MCF 10A (cell line): Measurements from ENCODE around the gene CSNK2A1. TPM values are rescaled to one million over a fixed set of nuclear protein-coding genes. Genes with fewer than 3 reads are reported as not detected.

Experiments used
- BruUV-seq: library from RNA; stranded (reverse); fragments of 400-500 nt; replicated peaks from 2 replicates; lab custom pipeline; 2021; lab: Mats Ljungman, UMichigan
- CTCF ChIA-PET: fragments of 300-600 bp; sonication (Branson Sonifier 250); formaldehyde crosslinking; extraction: SDS; loops from one replicate; lab custom pipeline; 2021; ENCODE audit warnings: antibody characterized with exemption, inconsistent platforms; lab: Yijun Ruan, JAX
- POLR2A ChIA-PET: fragments of 300-600, 350-650 bp; sonication (Branson Sonifier 250); formaldehyde crosslinking; extraction: SDS; loops from one replicate; lab custom pipeline; 2020; ENCODE audit warnings: antibody characterized with exemption, inconsistent platforms; lab: Yijun Ruan, JAX
- DNase-seq: peaks from one replicate; pipeline ENCODE4 v3.0.0-alpha.2; 2018; ENCODE audit not compliant: unreplicated experiment
- H3K27ac Mint-ChIP-seq: one replicate; pipeline ENCODE4 v1.8.0; 2022; ENCODE audit warnings: mild to moderate bottlenecking, low read depth, mixed read lengths; ENCODE audit not compliant: unreplicated experiment
- H3K27me3 Mint-ChIP-seq: one replicate; pipeline ENCODE4 v1.8.0; 2022; ENCODE audit warnings: mixed read lengths; ENCODE audit not compliant: insufficient read depth, unreplicated experiment
- H3K36me3 Mint-ChIP-seq: one replicate; pipeline ENCODE4 v1.8.0; 2022; ENCODE audit warnings: mild to moderate bottlenecking, moderate library complexity, mixed read lengths; ENCODE audit not compliant: insufficient read depth, unreplicated experiment
- H3K4me1 Mint-ChIP-seq: one replicate; pipeline ENCODE4 v1.8.0; 2022; ENCODE audit warnings: mixed read lengths; ENCODE audit not compliant: insufficient read depth, unreplicated experiment
- H3K4me3 Mint-ChIP-seq: one replicate; pipeline ENCODE4 v1.8.0; 2022; ENCODE audit warnings: mild to moderate bottlenecking, moderate library complexity, mixed read lengths; ENCODE audit not compliant: unreplicated experiment
- H3K9me3 Mint-ChIP-seq: one replicate; pipeline ENCODE4 v1.8.0; 2022; ENCODE audit warnings: mixed read lengths; ENCODE audit not compliant: unreplicated experiment
- CTCF ChIP-seq: fragments of 200-600 bp; IDR thresholded peaks from one replicate; pipeline ENCODE4 v1.8.0; 2022; ENCODE audit warnings: antibody characterized with exemption, mild to moderate bottlenecking; ENCODE audit not compliant: unreplicated experiment
- intact Hi-C: fragments of 100-400 bp; cut with micrococcal nuclease; formaldehyde crosslinking; loops from 2 replicates; pipeline ENCODE4 v1.14.1; 2022
- total RNA-seq: library from RNA; stranded (reverse); gene quantifications from 2 replicates; pipeline ENCODE4 v1.2.3, GENCODE V29; 2022

CSNK2A1 gene
- total RNA-seq, 1 experiment from 2014 or later = 271 TPM

GRCh38 chr20:431012-431904 lies 112.3 kb downstream of the CSNK2A1 start:
- H3K27me3 Mint-ChIP-seq = no peaks in the 10 kb centered on the region
- ChIA-PET POLR2A (interaction anchor here (0.6 to 2.8 kb wide), 15 partner anchors 8 to 103 kb away, joined by 3 to 20 read pairs (median 4); no protein-coding TSS in a partner anchor), CTCF (interaction anchor here (0.6 to 10.0 kb wide), 32 partner anchors 7 to 747 kb away, joined by 3 to 118 read pairs (median 4); partner anchors contain the start of gene SOX12)
- peaks cover 73% of the 10 kb centered on the region for H3K36me3 Mint-ChIP-seq
- H3K9me3 Mint-ChIP-seq = no peaks in the 10 kb centered on the region
- intact Hi-C loops = loop anchor here (1.0 to 2.0 kb wide), 3 partner anchors 23 to 77 kb away; partner anchors contain the start of gene RBCK1
- DNase-seq = peak; percentile 77
- peaks cover 7% of the 10 kb centered on the region for H3K4me1 Mint-ChIP-seq
- TF ChIP-seq CTCF = peak; percentile 67
- H3K4me3 Mint-ChIP-seq = no peak overlapping the region
- no peak overlapping the region for H3K27ac Mint-ChIP-seq
- BruUV-seq = no TSS peak

- ChIA-PET POLR2A (interaction anchor here (1.0 to 2.8 kb wide), 6 partner anchors 7 to 76 kb away, joined by 3 to 20 read pairs (median 4); no protein-coding TSS in a partner anchor), CTCF (interaction anchor here (0.6 to 10.0 kb wide), 18 partner anchors 8 to 309 kb away, joined by 3 to 118 read pairs (median 5); no protein-coding TSS in a partner anchor)
- no peak overlapping the region for H3K27ac Mint-ChIP-seq
- H3K9me3 Mint-ChIP-seq = no peaks in the 10 kb centered on the region
- H3K4me3 Mint-ChIP-seq = no peak overlapping the region
- no TSS peak for BruUV-seq
- no peak for DNase-seq
- intact Hi-C loops = loop anchor here (2.0 kb wide), 1 partner anchor 68 kb away; no protein-coding TSS in a partner anchor
- no peak for TF ChIP-seq CTCF
- H3K4me1 Mint-ChIP-seq = peaks cover 7% of the 10 kb centered on the region
- H3K27me3 Mint-ChIP-seq = no peaks in the 10 kb centered on the region
- peaks cover 70% of the 10 kb centered on the region for H3K36me3 Mint-ChIP-seq
Observed at GRCh38 chr20:430091-430999, 113.2 kb downstream of the CSNK2A1 start.

- H3K36me3 Mint-ChIP-seq = peaks cover 69% of the 10 kb centered on the region
- no peak overlapping the region for H3K27ac Mint-ChIP-seq
- H3K9me3 Mint-ChIP-seq = no peaks in the 10 kb centered on the region
- ChIA-PET CTCF (interaction anchor here (0.6 to 10.0 kb wide), 5 partner anchors 17 to 311 kb away, joined by 3 to 118 read pairs (median 5); no protein-coding TSS in a partner anchor), POLR2A (interaction anchor here (1.1 to 1.2 kb wide), 2 partner anchors 26 to 66 kb away, joined by 4 to 6 read pairs; no protein-coding TSS in a partner anchor)
- BruUV-seq = no TSS peak
- H3K27me3 Mint-ChIP-seq = no peaks in the 10 kb centered on the region
- H3K4me3 Mint-ChIP-seq = no peak overlapping the region
- no peak for TF ChIP-seq CTCF
- DNase-seq = no peak
- intact Hi-C loops = no loop called here
- H3K4me1 Mint-ChIP-seq = peaks cover 6% of the 10 kb centered on the region
Observed at GRCh38 chr20:428658-429200, 114.9 kb downstream of the CSNK2A1 start.
